ENCODE results near the gene KIF26B.

The KIF26B gene

GRCh38 chr1:245582026-245582425 lies 427.2 kb downstream of the KIF26B start:
- no peaks in the 10 kb centered on the region for H3K9me3 Mint-ChIP-seq (ENCODE audit: low read depth)
- H3K27me3 Mint-ChIP-seq = peaks cover 5% of the 10 kb centered on the region
- no peak overlapping the region for H3K4me3 Mint-ChIP-seq
- no peaks in the 10 kb centered on the region for H3K36me3 Mint-ChIP-seq
- H3K4me1 Mint-ChIP-seq (ENCODE audit: low read depth) = no peaks in the 10 kb centered on the region
- H3K27ac Mint-ChIP-seq = no peak overlapping the region

GRCh38 chr1:245583081-245583480 lies 428.3 kb downstream of the KIF26B start:
- Mint-ChIP-seq H3K27ac (no peak overlapping the region), H3K36me3 (no peaks in the 10 kb centered on the region), H3K9me3 (ENCODE audit: low read depth) (no peaks in the 10 kb centered on the region), H3K4me3 (no peak overlapping the region), H3K4me1 (ENCODE audit: low read depth) (no peaks in the 10 kb centered on the region), H3K27me3 (peaks cover under 1% of the 10 kb centered on the region)

- Mint-ChIP-seq H3K27ac (no peak overlapping the region), H3K27me3 (no peaks in the 10 kb centered on the region), H3K36me3 (no peaks in the 10 kb centered on the region), H3K4me3 (no peak overlapping the region), H3K9me3 (ENCODE audit: low read depth) (no peaks in the 10 kb centered on the region), H3K4me1 (ENCODE audit: low read depth) (no peaks in the 10 kb centered on the region)
Measured at GRCh38 chr1:245583575-245584330, 429.0 kb downstream of the KIF26B start.

- Mint-ChIP-seq H3K4me1 (ENCODE audit: low read depth) (no peaks in the 10 kb centered on the region), H3K36me3 (no peaks in the 10 kb centered on the region), H3K27ac (no peak overlapping the region), H3K9me3 (ENCODE audit: low read depth) (no peaks in the 10 kb centered on the region), H3K4me3 (no peak overlapping the region), H3K27me3 (no peaks in the 10 kb centered on the region)
Measured at GRCh38 chr1:245585252-245585959, 430.6 kb downstream of the KIF26B start.

- H3K36me3 Mint-ChIP-seq = no peaks in the 10 kb centered on the region
- no peaks in the 10 kb centered on the region for H3K27me3 Mint-ChIP-seq
- no peaks in the 10 kb centered on the region for H3K9me3 Mint-ChIP-seq (ENCODE audit: low read depth)
- H3K27ac Mint-ChIP-seq = no peak overlapping the region
- no peaks in the 10 kb centered on the region for H3K4me1 Mint-ChIP-seq (ENCODE audit: low read depth)
- no peak overlapping the region for H3K4me3 Mint-ChIP-seq
Measured at GRCh38 chr1:245587435-245588115, 432.8 kb downstream of the KIF26B start.

GRCh38 chr1:245588116-245588639 lies 433.4 kb downstream of the KIF26B start:
- Mint-ChIP-seq H3K9me3 (ENCODE audit: low read depth) (no peaks in the 10 kb centered on the region), H3K4me1 (ENCODE audit: low read depth) (no peaks in the 10 kb centered on the region), H3K36me3 (no peaks in the 10 kb centered on the region), H3K4me3 (no peak overlapping the region), H3K27me3 (no peaks in the 10 kb centered on the region), H3K27ac (no peak overlapping the region)

GRCh38 chr1:245589316-245589715 lies 434.5 kb downstream of the KIF26B start:
- H3K36me3 Mint-ChIP-seq = no peaks in the 10 kb centered on the region
- no peaks in the 10 kb centered on the region for H3K27me3 Mint-ChIP-seq
- H3K4me3 Mint-ChIP-seq = no peak overlapping the region
- H3K27ac Mint-ChIP-seq = no peak overlapping the region
- no peaks in the 10 kb centered on the region for H3K9me3 Mint-ChIP-seq (ENCODE audit: low read depth)
- no peaks in the 10 kb centered on the region for H3K4me1 Mint-ChIP-seq (ENCODE audit: low read depth)

GRCh38 chr1:245589906-245590305 lies 435.1 kb downstream of the KIF26B start:
- Mint-ChIP-seq H3K4me3 (no peak overlapping the region), H3K36me3 (no peaks in the 10 kb centered on the region), H3K9me3 (ENCODE audit: low read depth) (no peaks in the 10 kb centered on the region), H3K4me1 (ENCODE audit: low read depth) (no peaks in the 10 kb centered on the region), H3K27me3 (no peaks in the 10 kb centered on the region), H3K27ac (no peak overlapping the region)

- Mint-ChIP-seq H3K4me1 (ENCODE audit: low read depth) (no peaks in the 10 kb centered on the region), H3K4me3 (no peak overlapping the region), H3K27me3 (no peaks in the 10 kb centered on the region), H3K27ac (no peak overlapping the region), H3K9me3 (ENCODE audit: low read depth) (no peaks in the 10 kb centered on the region), H3K36me3 (no peaks in the 10 kb centered on the region)
Measured at GRCh38 chr1:245590726-245591125, 435.9 kb downstream of the KIF26B start.

- H3K27me3 Mint-ChIP-seq = no peaks in the 10 kb centered on the region
- H3K36me3 Mint-ChIP-seq = no peaks in the 10 kb centered on the region
- H3K9me3 Mint-ChIP-seq (ENCODE audit: low read depth) = no peaks in the 10 kb centered on the region
- H3K27ac Mint-ChIP-seq = no peak overlapping the region
- no peaks in the 10 kb centered on the region for H3K4me1 Mint-ChIP-seq (ENCODE audit: low read depth)
- no peak overlapping the region for H3K4me3 Mint-ChIP-seq
Measured at GRCh38 chr1:245591346-245592188, 436.8 kb downstream of the KIF26B start.

- no peak overlapping the region for H3K4me3 Mint-ChIP-seq
- H3K36me3 Mint-ChIP-seq = no peaks in the 10 kb centered on the region
Measured at GRCh38 chr1:245592189-245592460, 437.3 kb downstream of the KIF26B start.

GRCh38 chr1:245598524-245599305 lies 443.9 kb downstream of the KIF26B start:
- Mint-ChIP-seq H3K27ac (no peak overlapping the region), H3K4me3 (no peak overlapping the region), H3K9me3 (ENCODE audit: low read depth) (no peaks in the 10 kb centered on the region), H3K4me1 (ENCODE audit: low read depth) (no peaks in the 10 kb centered on the region), H3K36me3 (no peaks in the 10 kb centered on the region), H3K27me3 (no peaks in the 10 kb centered on the region)

More at GRCh38 chr1:245592189-245592460, 437.3 kb downstream of the KIF26B start:
- no peaks in the 10 kb centered on the region for H3K9me3 Mint-ChIP-seq (ENCODE audit: low read depth)
- no peaks in the 10 kb centered on the region for H3K4me1 Mint-ChIP-seq (ENCODE audit: low read depth)
- no peaks in the 10 kb centered on the region for H3K27me3 Mint-ChIP-seq
- H3K27ac Mint-ChIP-seq = no peak overlapping the region

- H3K9me3 Mint-ChIP-seq (ENCODE audit: low read depth) = no peaks in the 10 kb centered on the region
- H3K27me3 Mint-ChIP-seq = no peaks in the 10 kb centered on the region
- H3K4me3 Mint-ChIP-seq = no peak overlapping the region
- H3K4me1 Mint-ChIP-seq (ENCODE audit: low read depth) = no peaks in the 10 kb centered on the region
- H3K36me3 Mint-ChIP-seq = no peaks in the 10 kb centered on the region
- no peak overlapping the region for H3K27ac Mint-ChIP-seq
Measured at GRCh38 chr1:245599371-245600174, 444.8 kb downstream of the KIF26B start.
